H9 (cell line): ENCODE results near the gene TGM2. TPM values are rescaled to one million over a fixed set of nuclear protein-coding genes. Genes with fewer than 3 reads are reported as not detected.

ENCODE experiments used
- DNase-seq: peaks from one replicate; pipeline ENCODE4 v3.0.0-alpha.2; 2017
- H2AFZ ChIP-seq: one replicate; pipeline ENCODE4 v1.6.1; 2013; ENCODE audit warnings: mild to moderate bottlenecking, low read length, control low read depth, moderate library complexity
- H2AK5ac ChIP-seq: 2 replicates; pipeline ENCODE4 v1.6.1; 2013; ENCODE audit warnings: low read length, control low read depth, mixed read lengths; ENCODE audit not compliant: insufficient read length
- H2BK120ac ChIP-seq: one replicate; pipeline ENCODE4 v1.6.1; 2013; ENCODE audit warnings: low read depth, mild to moderate bottlenecking, low read length, control low read depth, inconsistent platforms; ENCODE audit not compliant: poor library complexity, severe bottlenecking
- H2BK12ac ChIP-seq: 2 replicates; pipeline ENCODE4 v1.6.1; 2013; ENCODE audit warnings: low read length, control low read depth, mixed read lengths, low read depth; ENCODE audit not compliant: insufficient read length
- H2BK15ac ChIP-seq: 2 replicates; pipeline ENCODE4 v1.6.1; 2013; ENCODE audit warnings: low read depth, low read length, control low read depth
- H2BK20ac ChIP-seq: one replicate; pipeline ENCODE4 v1.6.1; 2013; ENCODE audit warnings: low read depth, mild to moderate bottlenecking, low read length, control low read depth, inconsistent platforms; ENCODE audit not compliant: poor library complexity, severe bottlenecking
- H2BK5ac ChIP-seq: 2 replicates; pipeline ENCODE4 v1.6.1; 2013; ENCODE audit warnings: low read length, control low read depth, mixed read lengths; ENCODE audit not compliant: insufficient read length
- H3K14ac ChIP-seq: 2 replicates; pipeline ENCODE4 v1.6.1; 2013; ENCODE audit warnings: low read length, control low read depth; ENCODE audit not compliant: insufficient read depth
- H3K18ac ChIP-seq: 2 replicates; pipeline ENCODE4 v1.6.1; 2013; ENCODE audit warnings: low read depth, mild to moderate bottlenecking, mixed read lengths, low read length, control low read depth; ENCODE audit not compliant: insufficient read length
- H3K23ac ChIP-seq: 2 replicates; pipeline ENCODE4 v1.6.1; 2013; ENCODE audit warnings: low read length, control low read depth, mixed read lengths, low read depth; ENCODE audit not compliant: insufficient read length
- H3K23me2 ChIP-seq: 2 replicates; pipeline ENCODE4 v1.6.1; 2013; ENCODE audit warnings: low read depth, mild to moderate bottlenecking, mixed read lengths, low read length, control low read depth; ENCODE audit not compliant: insufficient read length, poor library complexity, severe bottlenecking
- H3K27ac ChIP-seq: 2 replicates; pipeline ENCODE4 v1.5.1; 2013; ENCODE audit warnings: low read length, control low read depth, mixed read lengths, low read depth; ENCODE audit not compliant: insufficient read length
- H3K27me3 ChIP-seq: 2 replicates; pipeline ENCODE4 v1.6.1; 2013; ENCODE audit warnings: low read length, control low read depth, inconsistent platforms; ENCODE audit not compliant: insufficient read depth
- H3K4ac ChIP-seq: 2 replicates; pipeline ENCODE4 v1.6.1; 2013; ENCODE audit warnings: low read depth, mild to moderate bottlenecking, control low read depth, inconsistent platforms, low read length, moderate library complexity
- H3K4me1 ChIP-seq: 2 replicates; pipeline ENCODE4 v1.6.1; 2013; ENCODE audit warnings: low read length, control low read depth, inconsistent platforms; ENCODE audit not compliant: insufficient read depth
- H3K4me2 ChIP-seq: 2 replicates; pipeline ENCODE4 v1.6.1; 2013; ENCODE audit warnings: low read length, control low read depth, mixed read lengths; ENCODE audit not compliant: insufficient read length, insufficient read depth
- H3K56ac ChIP-seq: 2 replicates; pipeline ENCODE4 v1.6.1; 2013; ENCODE audit warnings: low read depth, mild to moderate bottlenecking, mixed read lengths, low read length, control low read depth; ENCODE audit not compliant: insufficient read length
- H3K79me1 ChIP-seq: 2 replicates; pipeline ENCODE4 v1.6.1; 2013; ENCODE audit warnings: low read depth, mild to moderate bottlenecking, moderate library complexity, low read length, control low read depth, inconsistent platforms; ENCODE audit not compliant: insufficient read depth, poor library complexity, severe bottlenecking
- H3K79me2 ChIP-seq: 2 replicates; pipeline ENCODE4 v1.6.1; 2013; ENCODE audit warnings: low read length, control low read depth, inconsistent platforms; ENCODE audit not compliant: insufficient read depth
- H3K9ac ChIP-seq: 2 replicates; pipeline ENCODE4 v1.6.1; 2013; ENCODE audit warnings: low read length, control low read depth, mixed read lengths; ENCODE audit not compliant: insufficient read length; ENCODE audit errors: extremely low read depth
- H3K9me3 ChIP-seq: one replicate; pipeline ENCODE4 v1.6.1; 2013; ENCODE audit warnings: low read depth, low read length, inconsistent platforms; ENCODE audit not compliant: control insufficient read depth
- H3T11ph ChIP-seq: one replicate; pipeline ENCODE4 v1.6.1; 2013; ENCODE audit warnings: mild to moderate bottlenecking, low read length, control low read depth, inconsistent platforms
- H4K20me1 ChIP-seq: one replicate; pipeline ENCODE4 v1.6.1; 2013; ENCODE audit not compliant: control insufficient read depth, insufficient read length, insufficient read depth
- H4K5ac ChIP-seq: 2 replicates; pipeline ENCODE4 v1.6.1; 2013; ENCODE audit warnings: low read depth, mild to moderate bottlenecking, mixed read lengths, low read length, control low read depth; ENCODE audit not compliant: insufficient read length
- H4K8ac ChIP-seq: replicated peaks from 2 replicates; pipeline ENCODE4 v1.6.1; 2013; ENCODE audit warnings: low read length, control low read depth, mixed read lengths, low read depth; ENCODE audit not compliant: insufficient read length
- H4K91ac ChIP-seq: 2 replicates; pipeline ENCODE4 v1.6.1; 2013; ENCODE audit warnings: low read depth, mild to moderate bottlenecking, moderate library complexity, mixed read lengths, low read length, control low read depth; ENCODE audit not compliant: insufficient read length
- H3K27ac Mint-ChIP-seq, 3 experiments: 2 replicates in 2 of 3; 3 replicates in 1 of 3; pipeline ENCODE4 v1.8.0; 2020 to 2021; ENCODE audit warnings: mixed read lengths in 3 of 3, mild to moderate bottlenecking in 1 of 3, moderate library complexity in 1 of 3
- H3K27me3 Mint-ChIP-seq: 2 replicates; pipeline ENCODE4 v1.8.0; 2021; ENCODE audit warnings: low read depth, mild to moderate bottlenecking, moderate library complexity, mixed read lengths
- H3K36me3 Mint-ChIP-seq, 3 experiments: 2 replicates in 2 of 3; 3 replicates in 1 of 3; pipeline ENCODE4 v1.8.0; 2020 to 2021; ENCODE audit warnings: low read depth in 3 of 3, mixed read lengths in 3 of 3; ENCODE audit not compliant: insufficient read depth in 1 of 3
- H3K4me1 Mint-ChIP-seq, 2 experiments: 2 replicates each; pipeline ENCODE4 v1.8.0; 2020; ENCODE audit warnings: mixed read lengths in 2 of 2
- H3K4me3 Mint-ChIP-seq, 2 experiments: 2 replicates in 1 of 2; 3 replicates in 1 of 2; pipeline ENCODE4 v1.8.0; 2020 to 2021; ENCODE audit warnings: mild to moderate bottlenecking in 2 of 2, mixed read lengths in 2 of 2, moderate library complexity in 1 of 2
- H3K9me3 Mint-ChIP-seq, 2 experiments: 2 replicates in 1 of 2; 3 replicates in 1 of 2; pipeline ENCODE4 v1.8.0; 2020; ENCODE audit warnings: mild to moderate bottlenecking in 2 of 2, mixed read lengths in 2 of 2, moderate library complexity in 1 of 2
- WGBS: extraction: QIAGEN DNeasy Blood & Tissue Kit; methylation state at CpG from one replicate; pipeline ENCODE4 v1.1.7; 2013; ENCODE audit warnings: missing lambda C conversion rate, low lambda C conversion rate, mixed read lengths; ENCODE audit not compliant: insufficient read length; ENCODE audit errors: extremely low coverage; 5-methylcytosine and 5-hydroxymethylcytosine counted together
- total RNA-seq: library from RNA; stranded (reverse); gene quantifications from 2 replicates; pipeline ENCODE4 v1.2.1, GENCODE V29; 2021
- TF ChIP-seq, protein P1 (sequence below): fragments of 200-600 bp; sonication (generic); conservative IDR thresholded peaks from 3 replicates; pipeline ENCODE4 v1.8.0; 2021; ENCODE audit warnings: antibody characterized with exemption, mild to moderate bottlenecking

TGM2 gene
- total RNA-seq, 1 experiment from 2014 or later: 1.1 TPM

GRCh38 chr20:38190936-38191371 lies 25.9 kb upstream of the TGM2 start:
- Histone ChIP-seq H4K91ac (no peak overlapping the region), H2BK12ac (no peak overlapping the region), H3K4me1 (no peaks in the 10 kb centered on the region), H3K9ac (no peak overlapping the region), H3K27ac (no peak overlapping the region), H3K9me3 (no peaks in the 10 kb centered on the region), H2BK120ac (no peak overlapping the region), H3K18ac (no peak overlapping the region), H2BK15ac (no peak overlapping the region), H3K56ac (no peak overlapping the region), H2BK5ac (no peak overlapping the region), H3K27me3 (no peaks in the 10 kb centered on the region), H3T11ph (no peak overlapping the region), H4K8ac (no peak overlapping the region), H2BK20ac (no peak overlapping the region), H3K79me2 (no peaks in the 10 kb centered on the region), H3K23ac (no peak overlapping the region), H4K20me1 (no peaks in the 10 kb centered on the region), H4K5ac (no peak overlapping the region), H3K4ac (no peak overlapping the region), H2AK5ac (no peak overlapping the region), H3K4me2 (no peak overlapping the region), H3K14ac (no peak overlapping the region; the same call in 1 of the 2 replicates), H3K79me1 (no peaks in the 10 kb centered on the region), H2AFZ (no peak overlapping the region), H3K23me2 (no peaks in the 10 kb centered on the region)
- no CpG with 5 or more reads among the region's 3 CpGs for WGBS
- Mint-ChIP-seq H3K36me3 (peaks cover 0 to 5% (median 4%) of the 10 kb centered on the region in 3 experiments; a peak in 1 of 7 replicates), H3K4me3 (no peak overlapping the region), H3K27me3 (peaks cover 10% of the 10 kb centered on the region), H3K4me1 (peaks cover 4 to 10% of the 10 kb centered on the region in 2 experiments; a peak in 3 of 4 replicates), H3K9me3 (peaks cover 5 to 6% of the 10 kb centered on the region in 2 experiments), H3K27ac (no peak overlapping the region)
- TF ChIP-seq, protein P1, sequence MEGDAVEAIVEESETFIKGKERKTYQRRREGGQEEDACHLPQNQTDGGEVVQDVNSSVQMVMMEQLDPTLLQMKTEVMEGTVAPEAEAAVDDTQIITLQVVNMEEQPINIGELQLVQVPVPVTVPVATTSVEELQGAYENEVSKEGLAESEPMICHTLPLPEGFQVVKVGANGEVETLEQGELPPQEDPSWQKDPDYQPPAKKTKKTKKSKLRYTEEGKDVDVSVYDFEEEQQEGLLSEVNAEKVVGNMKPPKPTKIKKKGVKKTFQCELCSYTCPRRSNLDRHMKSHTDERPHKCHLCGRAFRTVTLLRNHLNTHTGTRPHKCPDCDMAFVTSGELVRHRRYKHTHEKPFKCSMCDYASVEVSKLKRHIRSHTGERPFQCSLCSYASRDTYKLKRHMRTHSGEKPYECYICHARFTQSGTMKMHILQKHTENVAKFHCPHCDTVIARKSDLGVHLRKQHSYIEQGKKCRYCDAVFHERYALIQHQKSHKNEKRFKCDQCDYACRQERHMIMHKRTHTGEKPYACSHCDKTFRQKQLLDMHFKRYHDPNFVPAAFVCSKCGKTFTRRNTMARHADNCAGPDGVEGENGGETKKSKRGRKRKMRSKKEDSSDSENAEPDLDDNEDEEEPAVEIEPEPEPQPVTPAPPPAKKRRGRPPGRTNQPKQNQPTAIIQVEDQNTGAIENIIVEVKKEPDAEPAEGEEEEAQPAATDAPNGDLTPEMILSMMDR: no peak
- no peak for DNase-seq
